NCI-H82 (cell line): ENCODE measurements around the gene UFM1.
"Not testable (repeated sequence)": the region's sequence is repeated elsewhere in the genome, so short reads cannot be mapped to it uniquely, and the experiment has no call there.

Experiments
- DNase-seq: peaks from one replicate; lab custom pipeline; 2025; lab: John Stamatoyannopoulos, UW

UFM1 gene

GRCh38 chr13:38349390-38350113, at the start of gene UFM1:
UFM1 (plus strand) TSS chr13:38349851; CDS start chr13:38349920, 69 bp downstream.
- DNase-seq, result peak; percentile 97

DNA sequence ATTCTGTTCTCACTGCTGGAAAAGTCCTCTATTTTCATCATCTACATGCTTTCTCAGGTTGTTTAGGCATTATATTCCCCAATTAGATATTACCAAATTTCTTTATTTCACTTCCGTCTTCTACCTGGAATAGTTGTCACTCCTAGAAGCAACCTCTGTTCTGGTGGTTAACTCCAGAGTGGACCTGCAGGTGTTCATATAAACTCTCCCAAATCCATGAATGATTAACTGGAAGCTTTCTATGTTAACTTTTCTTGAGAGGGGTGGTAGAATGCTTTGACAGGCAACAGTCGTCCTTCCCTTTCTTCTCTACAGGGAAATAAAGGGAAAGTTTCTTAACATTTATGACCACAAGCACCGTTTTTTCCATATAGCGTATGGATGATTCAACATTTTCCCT, 48.4 kb upstream of the UFM1 start:
- no peak for DNase-seq

DNA sequence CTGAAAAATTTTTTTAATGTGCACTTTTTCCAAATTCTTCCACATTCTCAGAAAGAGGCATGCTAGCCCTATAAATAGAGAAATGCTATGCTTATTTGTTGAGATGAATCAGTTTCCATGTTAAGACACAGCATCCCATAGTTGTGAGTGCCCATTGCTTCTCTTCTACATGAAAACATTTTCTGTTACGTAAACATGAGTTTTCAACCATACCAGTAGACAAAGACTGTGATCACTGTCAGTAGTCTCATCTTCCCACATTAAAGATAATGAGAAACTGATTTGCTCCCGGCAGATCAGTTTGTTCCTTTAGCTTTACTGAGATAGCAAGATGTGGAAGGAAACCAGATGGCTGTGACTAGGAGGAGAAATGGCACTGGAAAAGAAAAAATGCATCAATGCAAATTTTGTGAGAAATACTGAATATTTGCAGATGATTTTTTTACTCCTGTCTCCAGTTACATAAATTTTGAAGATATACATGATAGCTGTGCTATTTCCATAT, 45.8 kb upstream of the UFM1 start:
- no peak for DNase-seq

- no peak for DNase-seq
Observed at GRCh38 chr13:38308736-38309135, 40.9 kb upstream of the UFM1 start.

- no peak for DNase-seq
Observed at GRCh38 chr13:38309397-38309796, 40.3 kb upstream of the UFM1 start.

DNA sequence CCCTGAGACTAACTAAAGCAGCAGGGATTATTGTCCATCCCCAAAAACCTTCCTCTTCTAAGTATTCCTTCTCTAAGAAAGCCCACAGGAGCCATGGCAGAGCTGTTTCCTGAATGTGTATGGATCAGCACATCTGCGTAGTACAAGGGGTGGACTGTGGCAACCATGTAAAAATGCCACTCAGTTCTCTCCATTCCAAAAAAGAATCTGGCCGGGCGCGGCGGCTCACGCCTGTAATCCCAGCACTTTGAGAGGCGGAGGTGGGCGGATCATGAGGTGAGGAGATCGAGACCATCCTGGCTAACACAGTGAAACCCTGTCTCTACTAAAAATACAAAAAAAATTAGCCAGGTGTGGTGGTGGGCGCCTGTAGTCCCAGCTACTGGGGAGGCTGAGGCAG, 38.5 kb upstream of the UFM1 start:
- DNase-seq, result not testable (repeated sequence)

DNA sequence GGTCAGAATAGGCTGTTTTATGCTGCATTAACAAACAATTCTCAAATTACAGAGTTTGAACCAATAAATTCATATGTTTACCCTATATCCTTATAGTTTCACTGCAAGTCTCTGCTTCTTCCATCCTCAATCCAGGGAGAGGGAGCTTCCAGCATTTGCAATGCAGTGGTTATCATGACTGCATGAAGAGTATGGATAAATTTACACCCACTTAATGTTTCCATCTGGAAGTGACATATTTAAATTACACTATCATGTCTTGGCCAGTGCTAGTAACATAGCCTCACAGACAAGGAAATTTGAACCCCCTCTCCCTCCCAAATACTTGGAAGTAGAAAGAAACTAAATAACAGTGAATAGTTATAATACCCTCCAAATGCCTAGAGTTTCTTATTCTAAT, 33.5 kb upstream of the UFM1 start:
- no peak for DNase-seq

DNA sequence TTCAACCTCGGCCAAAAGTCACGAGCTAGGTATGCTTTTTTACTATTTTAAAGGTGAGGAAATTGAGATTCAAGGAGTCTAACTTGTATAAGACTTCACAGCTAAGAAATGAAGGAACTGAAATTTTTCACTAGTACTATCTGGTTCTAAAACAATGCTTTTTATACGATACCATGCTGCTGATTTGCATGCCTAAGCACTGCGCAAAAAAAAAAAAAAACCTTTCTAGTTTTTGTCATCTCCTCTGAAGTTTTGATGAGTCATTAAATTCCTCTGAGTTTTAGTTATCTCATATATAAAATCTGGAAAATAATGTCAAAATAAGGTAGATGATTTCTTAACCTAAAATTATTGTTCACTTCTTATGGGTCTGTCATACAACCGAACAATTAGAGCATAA, 28.0 kb upstream of the UFM1 start:
- no peak for DNase-seq

DNA sequence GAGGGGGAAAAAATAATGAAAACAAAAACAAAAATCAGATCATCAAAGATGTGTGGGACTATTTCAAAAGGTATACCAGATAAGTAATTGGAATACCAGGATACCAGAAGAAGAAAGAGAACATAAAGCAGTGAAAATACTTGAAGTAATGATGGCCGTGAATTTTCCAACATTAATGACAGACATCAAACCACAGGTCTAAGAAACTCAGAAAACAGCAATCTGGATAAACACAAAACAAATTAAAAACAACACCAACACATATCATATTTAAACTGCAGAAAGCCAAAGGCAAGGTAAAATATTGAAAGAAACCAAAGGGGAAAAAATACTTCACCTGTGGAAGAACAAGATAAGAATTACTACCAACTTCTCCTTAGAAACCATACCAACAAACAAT, 24.2 kb upstream of the UFM1 start:
- no peak for DNase-seq

DNA sequence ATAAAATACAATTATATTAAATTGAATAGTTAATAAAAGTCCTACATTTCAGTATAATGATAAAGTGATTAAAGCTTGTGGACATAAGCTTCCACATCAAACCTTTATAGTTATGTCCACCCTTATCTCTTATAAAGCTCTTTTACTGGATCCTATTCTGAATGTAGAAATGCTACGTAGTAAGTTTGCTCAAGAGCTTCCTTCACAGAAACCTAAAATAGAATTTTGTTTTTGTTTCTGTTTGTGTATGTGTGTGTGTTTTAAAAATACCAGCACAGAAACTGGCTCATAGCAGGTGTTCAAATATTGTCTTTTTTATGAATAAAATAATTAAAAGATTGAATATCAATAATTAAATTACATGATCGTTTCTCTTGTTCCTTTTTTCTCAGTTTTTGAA, 21.0 kb upstream of the UFM1 start:
- DNase-seq, result no peak

GRCh38 chr13:38334845-38335244, 14.8 kb upstream of the UFM1 start:
- DNase-seq, result no peak

- no peak for DNase-seq
Observed at GRCh38 chr13:38338089-38338488, 11.6 kb upstream of the UFM1 start.

DNA sequence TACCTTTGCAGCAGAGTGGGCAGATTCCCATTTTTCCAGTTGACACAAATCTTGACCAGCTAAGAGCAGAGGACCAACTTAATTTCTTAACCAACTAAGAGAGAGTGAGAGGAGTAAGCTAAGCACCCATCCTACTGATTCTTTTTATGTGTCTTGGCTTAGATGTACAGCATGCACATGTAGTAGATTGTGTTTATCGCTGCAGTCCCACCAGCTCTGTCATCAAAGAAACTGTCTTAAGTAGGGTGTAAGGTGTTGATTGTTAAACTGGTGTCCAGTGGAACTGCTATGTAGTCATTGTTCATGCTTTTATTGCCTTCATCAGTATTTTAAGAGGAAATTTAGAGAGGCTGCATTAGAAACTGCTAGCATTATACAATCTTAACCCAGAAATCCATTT, 9.0 kb upstream of the UFM1 start:
- DNase-seq, result no peak

- DNase-seq, result no peak
Observed at GRCh38 chr13:38341149-38341692, 8.4 kb upstream of the UFM1 start.

DNA sequence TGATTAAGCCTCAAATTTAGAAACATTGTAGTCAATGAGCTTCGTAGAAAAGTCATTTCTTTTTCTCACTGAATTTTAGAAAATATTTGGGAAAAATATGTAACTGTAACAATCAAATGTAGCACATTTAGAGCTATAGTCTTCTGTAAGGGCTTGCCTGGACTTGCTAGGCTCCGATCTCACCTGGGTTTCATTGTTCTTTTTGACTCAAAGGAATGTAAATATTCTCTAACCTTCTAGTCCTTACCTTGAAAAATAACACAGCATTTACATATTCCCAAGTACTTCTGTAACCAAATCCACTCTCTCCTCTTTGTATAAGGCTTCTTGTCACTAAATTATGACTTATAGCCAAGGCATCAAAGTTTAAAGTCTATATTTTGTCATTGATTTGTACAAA, 2.9 kb upstream of the UFM1 start:
- DNase-seq, result no peak

- peak; percentile 35 for DNase-seq
Observed at GRCh38 chr13:38348861-38349389, 726 bp upstream of the UFM1 start.

- peak; percentile 76 for DNase-seq
Observed at GRCh38 chr13:38350114-38350617, 515 bp downstream of the UFM1 start.

DNA sequence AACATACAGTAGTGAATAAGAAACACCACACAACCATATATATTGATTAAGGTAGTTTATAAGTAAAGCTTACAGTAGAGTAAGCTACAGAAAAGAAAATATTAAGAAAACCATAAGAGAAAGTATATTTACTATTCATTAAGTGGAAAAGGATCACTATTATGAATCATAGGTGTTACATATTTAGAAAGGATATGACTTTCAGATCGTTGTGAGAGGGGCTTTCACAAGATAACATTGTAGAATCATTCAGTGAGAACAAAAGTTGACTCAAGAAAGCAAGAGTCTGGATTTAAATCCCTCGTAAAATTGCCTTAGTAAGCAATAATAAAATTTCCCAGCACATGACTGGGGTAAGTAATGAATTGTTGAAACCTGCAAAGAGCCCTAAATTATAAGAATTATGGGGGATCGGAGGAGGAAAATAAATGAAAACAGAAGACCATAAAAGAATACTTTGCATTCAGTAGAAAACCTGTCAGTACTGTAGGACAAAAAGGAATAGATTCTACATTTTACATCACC, 6.0 kb downstream of the UFM1 start:
- no peak for DNase-seq

GRCh38 chr13:38358684-38359083, 9.0 kb downstream of the UFM1 start:
- DNase-seq, result no peak

GRCh38 chr13:38361542-38362262, 12.1 kb downstream of the UFM1 start:
- DNase-seq, result no peak

- no peak for DNase-seq
Observed at GRCh38 chr13:38363219-38363618, 13.6 kb downstream of the UFM1 start.

DNA sequence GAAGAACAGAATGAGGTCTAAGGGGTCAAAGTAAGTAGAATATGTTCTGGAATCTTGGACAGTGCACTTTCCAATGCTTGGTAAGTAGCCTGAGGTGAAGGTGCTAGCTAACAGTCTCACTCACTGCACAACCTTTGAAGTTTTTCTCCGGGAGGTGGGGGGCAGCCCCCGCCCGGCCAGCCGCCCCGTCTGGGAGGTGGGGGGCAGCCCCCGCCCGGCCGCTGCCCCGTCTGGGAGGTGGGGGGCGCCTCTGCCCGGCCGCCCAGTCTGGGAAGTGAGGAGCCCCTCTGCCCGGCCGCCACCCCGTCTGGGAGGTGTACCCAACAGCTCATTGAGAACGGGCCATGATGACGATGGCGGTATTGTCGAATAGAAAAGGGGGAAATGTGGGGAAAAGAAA, 14.1 kb downstream of the UFM1 start:
- not testable (repeated sequence) for DNase-seq
